GM21825 (cell line): Measurements from ENCODE around the gene MLC1.

Experiments used
- ATAC-seq: cut with Tn5 transposase; IDR thresholded peaks from one replicate; pipeline ENCODE4 v1.9.1; 2021; ENCODE audit warnings: mild to moderate bottlenecking, moderate library complexity; ENCODE audit not compliant: unreplicated experiment

Gene MLC1

GRCh38 chr22:50016988-50017700 lies 68.1 kb downstream of the MLC1 start:
- ATAC-seq: no peak

GRCh38 chr22:50016308-50016987 lies 68.8 kb downstream of the MLC1 start:
- no peak for ATAC-seq

GRCh38 chr22:50015451-50016307 lies 69.5 kb downstream of the MLC1 start:
- no peak for ATAC-seq

- no peak for ATAC-seq
These were observed 70.4 kb downstream of the MLC1 start for GRCh38 chr22:50014655-50015401.

GRCh38 chr22:50014053-50014501 lies 71.1 kb downstream of the MLC1 start:
- ATAC-seq: no peak

GRCh38 chr22:50012211-50013181 lies 72.7 kb downstream of the MLC1 start, which contains the start of gene IL17REL:
IL17REL (minus strand) TSS chr22:50012765; CDS start chr22:50012646, 119 bp downstream.
- no peak for ATAC-seq

GRCh38 chr22:50011447-50012210 lies 73.6 kb downstream of the MLC1 start:
- no peak for ATAC-seq

GRCh38 chr22:50010676-50011446 lies 74.4 kb downstream of the MLC1 start:
- no peak for ATAC-seq

- ATAC-seq: no peak
These were observed 75.2 kb downstream of the MLC1 start for GRCh38 chr22:50009765-50010675.
